Neural progenitor cell (in vitro differentiated cells): ENCODE results near the gene SRSF8.

ENCODE experiments used
- EZH2 ChIP-seq: fragments of 200-600 bp; sonication (generic); IDR thresholded peaks from 2 replicates; pipeline ENCODE4 v1.6.1; 2017; ENCODE audit warnings: antibody characterized with exemption, mild to moderate bottlenecking, moderate library complexity
- EZH2phosphoT487 ChIP-seq: fragments of 200-600 bp; sonication (generic); IDR thresholded peaks from 2 replicates; pipeline ENCODE4 v1.6.1; 2017; ENCODE audit warnings: antibody characterized with exemption
- TF ChIP-seq, protein P1 (sequence below): fragments of 200-600 bp; sonication (generic); IDR thresholded peaks from 2 replicates; pipeline ENCODE4 v1.5.1; 2017; ENCODE audit warnings: antibody characterized with exemption, mild to moderate bottlenecking

DNA sequence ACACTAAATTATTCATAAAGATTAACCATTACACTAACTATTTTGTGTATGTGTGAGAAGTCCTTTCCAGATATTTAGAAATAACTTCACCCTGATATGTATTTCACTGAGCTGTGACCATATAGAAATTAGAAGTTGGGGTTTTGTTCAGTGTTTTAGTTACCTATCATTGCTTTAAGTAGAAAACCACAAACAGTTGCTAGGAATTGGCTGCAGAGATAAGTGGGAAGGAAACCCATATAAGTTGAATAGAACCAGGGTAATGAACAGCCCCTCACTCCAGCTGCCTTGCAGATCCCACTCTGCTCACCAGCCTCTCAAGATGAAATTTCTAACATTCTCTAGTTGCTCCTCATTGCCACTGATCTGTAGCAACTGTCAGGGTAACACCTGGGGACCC, 10.3 kb downstream of the SRSF8 start:
- TF ChIP-seq, protein P1, sequence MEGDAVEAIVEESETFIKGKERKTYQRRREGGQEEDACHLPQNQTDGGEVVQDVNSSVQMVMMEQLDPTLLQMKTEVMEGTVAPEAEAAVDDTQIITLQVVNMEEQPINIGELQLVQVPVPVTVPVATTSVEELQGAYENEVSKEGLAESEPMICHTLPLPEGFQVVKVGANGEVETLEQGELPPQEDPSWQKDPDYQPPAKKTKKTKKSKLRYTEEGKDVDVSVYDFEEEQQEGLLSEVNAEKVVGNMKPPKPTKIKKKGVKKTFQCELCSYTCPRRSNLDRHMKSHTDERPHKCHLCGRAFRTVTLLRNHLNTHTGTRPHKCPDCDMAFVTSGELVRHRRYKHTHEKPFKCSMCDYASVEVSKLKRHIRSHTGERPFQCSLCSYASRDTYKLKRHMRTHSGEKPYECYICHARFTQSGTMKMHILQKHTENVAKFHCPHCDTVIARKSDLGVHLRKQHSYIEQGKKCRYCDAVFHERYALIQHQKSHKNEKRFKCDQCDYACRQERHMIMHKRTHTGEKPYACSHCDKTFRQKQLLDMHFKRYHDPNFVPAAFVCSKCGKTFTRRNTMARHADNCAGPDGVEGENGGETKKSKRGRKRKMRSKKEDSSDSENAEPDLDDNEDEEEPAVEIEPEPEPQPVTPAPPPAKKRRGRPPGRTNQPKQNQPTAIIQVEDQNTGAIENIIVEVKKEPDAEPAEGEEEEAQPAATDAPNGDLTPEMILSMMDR, result no peak
- TF ChIP-seq EZH2 (no peak), EZH2phosphoT487 (no peak)
